HepG2 (cell line): ENCODE measurements around the gene RPAP2. TPM values are rescaled to one million over a fixed set of nuclear protein-coding genes. Genes with fewer than 3 reads are reported as not detected.

Experiments used
- ATAC-seq: fragments of 200-7000 bp; cut with Tn5 transposase; 3 replicates; pipeline ENCODE4 v1.9.1; 2020; ENCODE audit warnings: mild to moderate bottlenecking, moderate library complexity
- BruUV-seq: library from RNA; stranded (reverse); fragments of 400-500 nt; replicated peaks from 2 replicates; lab custom pipeline; 2021; lab: Mats Ljungman, UMichigan
- CTCF ChIA-PET: fragments of 300-600 bp; formaldehyde crosslinking; extraction: SDS; loops from one replicate; lab custom pipeline; 2021; ENCODE audit warnings: low total read pairs, inconsistent platforms, low intra/inter-chr PET ratio; lab: Yijun Ruan, JAX
- POLR2A ChIA-PET: fragments of 350-600 bp; sonication (Branson Sonifier 250); formaldehyde crosslinking; loops from one replicate; lab custom pipeline; 2020; ENCODE audit warnings: antibody characterized with exemption, inconsistent platforms; lab: Yijun Ruan, JAX
- DNase-seq: peaks from one replicate; pipeline ENCODE4 v3.0.0-alpha.2; 2015; ENCODE audit warnings: low spot score
- FAIRE-seq: peaks from 3 replicates; lab custom pipeline; 2011; peaks lifted over from hg19 to GRCh38; lab: Jason Lieb, UNC
- H2AFZ ChIP-seq: one replicate; pipeline ENCODE4 v1.6.1; 2011; ENCODE audit warnings: low read length, inconsistent platforms
- H3K27ac ChIP-seq: fragments of 300-600 bp; 3 replicates; pipeline ENCODE4 v1.8.0; 2011; ENCODE audit warnings: mixed run types, mild to moderate bottlenecking, mixed read lengths, low read length, inconsistent platforms; ENCODE audit not compliant: insufficient read depth; ENCODE audit errors: extremely low read length
- H3K27me3 ChIP-seq, 2 experiments: fragments of 200-600 bp in 1 of 2; 2 replicates in 1 of 2; 3 replicates in 1 of 2; pipeline versions ENCODE4 v1.6.0 to v1.8.0; 2011; ENCODE audit warnings: low read length in 2 of 2, mild to moderate bottlenecking in 2 of 2, moderate library complexity in 2 of 2, inconsistent platforms in 1 of 2; ENCODE audit not compliant: insufficient read depth in 2 of 2, control insufficient read depth in 1 of 2
- H3K36me3 ChIP-seq, 2 experiments: fragments of 200-600 bp in 1 of 2; replicated peaks in 1 of 2; 2 replicates in 1 of 2; 3 replicates in 1 of 2; pipeline versions ENCODE4 v1.5.1 to v1.8.0; 2011; ENCODE audit warnings: low read length in 2 of 2, inconsistent platforms in 1 of 2; ENCODE audit not compliant: insufficient read depth in 2 of 2, control insufficient read depth in 1 of 2
- H3K4me1 ChIP-seq: 2 replicates; pipeline ENCODE4 v1.5.1; 2012; ENCODE audit warnings: low read length, inconsistent platforms; ENCODE audit not compliant: insufficient read depth
- H3K4me2 ChIP-seq: 2 replicates; pipeline ENCODE4 v1.6.0; 2011; ENCODE audit warnings: low read depth, low read length, inconsistent platforms
- H3K4me3 ChIP-seq, 3 experiments: fragments of 200-600 bp in 1 of 3; sonication (generic), shearing (Covaris generic) in 1 of 3; replicated peaks in 1 of 3; 2 replicates each; pipeline ENCODE4 v1.5.1; 2011 to 2016; ENCODE audit warnings: low read length in 3 of 3, inconsistent platforms in 2 of 3, low read depth in 2 of 3, mild to moderate bottlenecking in 2 of 3, control low read depth in 1 of 3, mixed read lengths in 1 of 3; ENCODE audit not compliant: insufficient read depth in 1 of 3
- H3K79me2 ChIP-seq: one replicate; pipeline ENCODE4 v1.6.1; 2011; ENCODE audit warnings: low read length, inconsistent platforms; ENCODE audit not compliant: insufficient read depth
- H3K9ac ChIP-seq: 2 replicates; pipeline ENCODE4 v1.6.0; 2011; ENCODE audit warnings: mild to moderate bottlenecking, low read depth, low read length, inconsistent platforms; ENCODE audit not compliant: insufficient read depth
- H3K9me3 ChIP-seq: 2 replicates; pipeline ENCODE4 v1.5.1; 2012; ENCODE audit warnings: mild to moderate bottlenecking, low read length
- H4K20me1 ChIP-seq: 2 replicates; pipeline ENCODE4 v1.6.0; 2011; ENCODE audit warnings: inconsistent platforms, mild to moderate bottlenecking, low read length, moderate library complexity; ENCODE audit not compliant: insufficient read depth
- AKAP8 ChIP-seq: sonication (generic); formaldehyde crosslinking; IDR thresholded peaks from 2 replicates; pipeline ENCODE4 v1.5.1; 2020; ENCODE audit warnings: mild to moderate bottlenecking, missing genetic modification reagents
- HNF1A ChIP-seq, 2 experiments: sonication (generic) in 1 of 2; formaldehyde crosslinking in 1 of 2; IDR thresholded peaks; 2 replicates each; pipeline versions ENCODE4 v1.4.0 to v1.6.1; 2016 to 2020; ENCODE audit warnings: borderline replicate concordance in 1 of 2, low read depth in 1 of 2, mild to moderate bottlenecking in 1 of 2, missing genetic modification reagents in 1 of 2
- JUND ChIP-seq: sonication (generic); formaldehyde crosslinking; IDR thresholded peaks from 2 replicates; pipeline ENCODE4 v1.8.0; 2022; ENCODE audit warnings: mild to moderate bottlenecking, missing genetic modification reagents
- MXD4 ChIP-seq: IDR thresholded peaks from 2 replicates; pipeline ENCODE4 v1.6.1; 2016; ENCODE audit warnings: mild to moderate bottlenecking, missing biosample characterization, missing genetic modification reagents
- NCOA1 ChIP-seq: sonication (generic); formaldehyde crosslinking; IDR thresholded peaks from 2 replicates; pipeline ENCODE4 v1.9.0; 2021; ENCODE audit warnings: missing genetic modification reagents
- NCOR1 ChIP-seq: fragments of 200-600 bp; sonication (generic); IDR thresholded peaks from 2 replicates; pipeline ENCODE4 v1.7.0; 2017; ENCODE audit warnings: antibody characterized with exemption, low read length, borderline replicate concordance
- REST ChIP-seq, 2 experiments: IDR thresholded peaks; 2 replicates each; pipeline ENCODE4 v1.6.1; 2011 to 2012; ENCODE audit warnings: low read length in 2 of 2, borderline replicate concordance in 1 of 2, low read depth in 1 of 2, mild to moderate bottlenecking in 1 of 2, moderate library complexity in 1 of 2
- ZBTB49 ChIP-seq: sonication (generic); formaldehyde crosslinking; IDR thresholded peaks from 2 replicates; pipeline ENCODE4 v1.4.0; 2020; ENCODE audit warnings: missing genetic modification reagents, borderline replicate concordance
- ZFP1 ChIP-seq: IDR thresholded peaks from 2 replicates; pipeline ENCODE4 v1.6.1; 2016
- ZFP41 ChIP-seq: sonication (generic); formaldehyde crosslinking; IDR thresholded peaks from 2 replicates; pipeline ENCODE4 v1.4.0; 2020; ENCODE audit warnings: mild to moderate bottlenecking, missing genetic modification reagents, borderline replicate concordance
- ZNF562 ChIP-seq: sonication (generic); formaldehyde crosslinking; IDR thresholded peaks from 2 replicates; pipeline ENCODE4 v1.8.0; 2022; ENCODE audit warnings: missing genetic modification reagents, borderline replicate concordance
- ZNF749 ChIP-seq: sonication (generic); formaldehyde crosslinking; IDR thresholded peaks from 2 replicates; pipeline ENCODE4 v1.8.0; 2022; ENCODE audit warnings: mild to moderate bottlenecking, missing genetic modification reagents, moderate library complexity, borderline replicate concordance
- ZNF773 ChIP-seq: sonication (generic); formaldehyde crosslinking; IDR thresholded peaks from 2 replicates; pipeline ENCODE4 v1.4.0; 2020; ENCODE audit warnings: missing genetic modification reagents, borderline replicate concordance
- WGBS: methylation state at CpG from one replicate; pipeline ENCODE4 v1.1.6; 2017; ENCODE audit warnings: low lambda C conversion rate; 5-methylcytosine and 5-hydroxymethylcytosine counted together
- in situ Hi-C: cut with HindIII; loops from 2 replicates; pipeline ENCODE4 v1.10.0; 2017; ENCODE audit warnings: low pct_unique_long_range_greater_than_20kb; ENCODE audit not compliant: extremely low pct_ligation_motif_present
- intact Hi-C: fragments of 100-400 bp; cut with micrococcal nuclease; formaldehyde crosslinking; loops from one replicate; pipeline ENCODE4 v1.10.0; 2022; ENCODE audit not compliant: unreplicated experiment
- polyA plus RNA-seq, 8 experiments: library from polyadenylated mRNA; depleted of rRNA in 3 of 8; stranded (reverse) in 7 of 8; unstranded in 1 of 8; fragments of >200 nt; fragmentation: Illumina TruSeq in 4 of 8; extraction: Trizol in 4 of 8; gene quantifications; 2 replicates each; pipeline versions ENCODE4 v1.2.1 to v1.2.3, GENCODE V29; 2011 to 2016; ENCODE audit warnings: low read depth in 4 of 8, missing spikeins in 1 of 8, mixed read lengths in 1 of 8; ENCODE audit not compliant: insufficient read depth in 1 of 8
- total RNA-seq, 5 experiments: library from RNA; depleted of rRNA; stranded (reverse); fragments of >200 nt; fragmentation: Illumina TruSeq; extraction: Trizol; gene quantifications; 2 replicates each; pipeline ENCODE4 v1.2.3, GENCODE V29; 2016; ENCODE audit warnings: low read depth in 1 of 5

RPAP2 gene
- total and polyA plus RNA-seq, 2 of the 13 experiments (the other 11 are each of a cell fraction or from before 2014, with no cell fraction given): 10.0 to 34.8 TPM

GRCh38 chr1:92276082-92276481 is 22.8 kb upstream of the RPAP2 start:
- no peak overlapping the region for H2AFZ ChIP-seq
- FAIRE-seq (no peak), ATAC-seq (no peak), DNase-seq (no peak)
- POLR2A ChIA-PET: no interaction called here
- H3K4me1 ChIP-seq: no peaks in the 10 kb centered on the region
- no peaks in the 10 kb centered on the region for H3K27me3 ChIP-seq
- no peak overlapping the region for H3K4me3 ChIP-seq
- no peak overlapping the region for H3K27ac ChIP-seq
- H3K36me3 ChIP-seq: peaks cover 8 to 35% of the 10 kb centered on the region in 2 experiments
- no peaks in the 10 kb centered on the region for H3K79me2 ChIP-seq
- no peak overlapping the region for H3K4me2 ChIP-seq
- no TSS peak for BruUV-seq
- CTCF ChIA-PET: no interaction called here
- intact Hi-C loops (no loop called here), in situ Hi-C loops (no loop called here)
- 90% methylated on average over 3 of the region's 3 CpGs for WGBS
- no peak overlapping the region for H3K9ac ChIP-seq
- no peaks in the 10 kb centered on the region for H3K9me3 ChIP-seq
- no peaks in the 10 kb centered on the region for H4K20me1 ChIP-seq
- TF ChIP-seq ZFP41 (CRISPR knock-in tag) (no peak), JUND (CRISPR knock-in tag) (no peak), AKAP8 (CRISPR knock-in tag) (no peak), NCOA1 (CRISPR knock-in tag) (no peak), ZNF562 (CRISPR knock-in tag) (no peak), ZNF773 (CRISPR knock-in tag) (no peak), NCOR1 (no peak), ZBTB49 (CRISPR knock-in tag) (no peak), REST (IDR thresholded peaks at IDR 0.05; ENCODE audit: borderline replicate concordance in 1 of 2, low read depth in 1 of 2, low read length in 2 of 2) (no peak), HNF1A (IDR thresholded peaks at IDR 0.05; ENCODE audit: low read depth) (no peak), HNF1A (CRISPR knock-in tag; IDR thresholded peaks at IDR 0.05; ENCODE audit: borderline replicate concordance) (no peak), ZNF749 (no peak), ZFP1 (CRISPR knock-in tag) (no peak), MXD4 (CRISPR knock-in tag) (no peak)
